Vagina (tissue), 2 donors: ENCODE data around the gene ZNF844. TPM values are rescaled to one million over a fixed set of nuclear protein-coding genes. Genes with fewer than 3 reads are reported as not detected.

Experiments used
- DNase-seq, 2 donors: peaks; one replicate each; pipeline ENCODE4 v3.0.0-alpha.2; 2017; ENCODE audit errors: extremely low spot score in 2 of 2
- H3K27ac ChIP-seq: fragments of 200-600 bp; sonication (generic); one replicate; pipeline ENCODE4 v1.5.1; 2019
- H3K27me3 ChIP-seq: fragments of 200-600 bp; sonication (generic); one replicate; pipeline ENCODE4 v1.5.1; 2019
- H3K36me3 ChIP-seq, 2 donors: fragments of 200-600 bp; sonication (generic); one replicate each; pipeline ENCODE4 v1.5.1; 2017 to 2019
- H3K4me1 ChIP-seq: fragments of 200-600 bp; sonication (generic); one replicate; pipeline ENCODE4 v1.5.1; 2019
- H3K4me3 ChIP-seq, 2 donors: fragments of 200-600 bp; sonication (generic); 1 replicate in 1 of 2; 2 replicates in 1 of 2; pipeline ENCODE4 v1.5.1; 2016 to 2019
- H3K9me3 ChIP-seq: fragments of 200-600 bp; sonication (generic); one replicate; pipeline ENCODE4 v1.5.1; 2019
- CTCF ChIP-seq, 3 experiments: fragments of 450-650 bp in 2 of 3; fragments of 200-600 bp in 1 of 3; sonication (generic) in 1 of 3; IDR thresholded peaks; one replicate each; pipeline ENCODE4 v1.5.1; 2017 to 2019; ENCODE audit warnings: antibody characterized with exemption in 3 of 3, mild to moderate bottlenecking in 2 of 3, moderate library complexity in 2 of 3
- POLR2A ChIP-seq, 2 donors: fragments of 450-650 bp; IDR thresholded peaks; one replicate each; pipeline ENCODE4 v1.6.1; 2017; ENCODE audit warnings: antibody characterized with exemption in 2 of 2, mild to moderate bottlenecking in 2 of 2, moderate library complexity in 2 of 2
- POLR2AphosphoS5 ChIP-seq, 2 donors: sonication (generic); formaldehyde crosslinking; IDR thresholded peaks; one replicate each; pipeline ENCODE4 v1.9.0; 2017; ENCODE audit warnings: antibody characterized with exemption in 2 of 2, mild to moderate bottlenecking in 2 of 2, low read depth in 1 of 2; ENCODE audit not compliant: insufficient read depth in 1 of 2
- intact Hi-C: fragments of 100-400 bp; cut with DNase I; formaldehyde crosslinking; loops from one replicate; pipeline ENCODE4 v1.15.1; 2023
- total RNA-seq: library from RNA; depleted of rRNA; stranded (reverse); fragments of >200 nt; gene quantifications from one replicate; pipeline ENCODE4 v1.2.3, GENCODE V29; 2016

ZNF844 gene
- 7.4 TPM for total RNA-seq

- Histone ChIP-seq H3K4me3 (peak within 1 kb of the TSS; percentile 76 to 97), H3K4me1 (peaks cover 5% of the 10 kb centered on the region), H3K36me3 (peaks cover 0 to 18% of the 10 kb centered on the region in 2 donors), H3K27ac (peak within 1 kb of the TSS; percentile 92), H3K9me3 (peaks cover 11% of the 10 kb centered on the region), H3K27me3 (no peaks in the 10 kb centered on the region)
- TF ChIP-seq CTCF (IDR thresholded peaks at IDR 0.05), result no peak
- peak; percentile 60 to 61 for TF ChIP-seq POLR2A (IDR thresholded peaks at IDR 0.05)
- TF ChIP-seq POLR2AphosphoS5 (IDR thresholded peaks at IDR 0.05; ENCODE audit: insufficient read depth in 1 of 2, low read depth in 1 of 2), result peak; percentile 91 to 95
- intact Hi-C loops, result loop anchor here (5.0 kb wide), 1 partner anchor 77 kb away; the partner anchor contains the start of gene ZNF20
- DNase-seq, result peak in 1 of 2 donors; percentile 94
Observed at GRCh38 chr19:12064590-12065538, at the start of gene ZNF844. Gene ZNF844 (plus strand): TSS chr19:12064731. CDS start chr19:12064874, 143 bp downstream.

- H3K4me1 ChIP-seq, result no peaks in the 10 kb centered on the region
- H3K4me3 ChIP-seq, result no peak overlapping the region
- no peak overlapping the region for H3K27ac ChIP-seq
- intact Hi-C loops, result no loop called here
- peaks cover 57% of the 10 kb centered on the region for H3K9me3 ChIP-seq
- no peak for TF ChIP-seq CTCF (IDR thresholded peaks at IDR 0.05)
- no peak for TF ChIP-seq POLR2A (IDR thresholded peaks at IDR 0.05)
- no peak for TF ChIP-seq POLR2AphosphoS5 (IDR thresholded peaks at IDR 0.05; ENCODE audit: insufficient read depth in 1 of 2, low read depth in 1 of 2)
- H3K36me3 ChIP-seq, result peaks cover 0 to 67% of the 10 kb centered on the region in 2 donors
- H3K27me3 ChIP-seq, result no peaks in the 10 kb centered on the region
- DNase-seq, result no peak
Observed at GRCh38 chr19:12015015-12015752, 49.3 kb upstream of the ZNF844 start.

- Histone ChIP-seq H3K27ac (no peak overlapping the region), H3K36me3 (peaks cover 0 to 67% of the 10 kb centered on the region in 2 donors), H3K4me3 (no peak overlapping the region), H3K27me3 (no peaks in the 10 kb centered on the region), H3K9me3 (peaks cover 57% of the 10 kb centered on the region), H3K4me1 (no peaks in the 10 kb centered on the region)
- no peak for DNase-seq
- intact Hi-C loops, result no loop called here
- TF ChIP-seq CTCF (IDR thresholded peaks at IDR 0.05), result no peak
- TF ChIP-seq POLR2A (IDR thresholded peaks at IDR 0.05), result no peak
- no peak for TF ChIP-seq POLR2AphosphoS5 (IDR thresholded peaks at IDR 0.05; ENCODE audit: insufficient read depth in 1 of 2, low read depth in 1 of 2)
Observed at GRCh38 chr19:12015753-12016116, 48.8 kb upstream of the ZNF844 start.

GRCh38 chr19:12034198-12034597, 30.3 kb upstream of the ZNF844 start:
- H3K4me3 ChIP-seq, result peak overlapping the region in 1 of 2 donors; percentile 96
- intact Hi-C loops, result no loop called here
- no peak overlapping the region for H3K27ac ChIP-seq

More at GRCh38 chr19:12034198-12034597, 30.3 kb upstream of the ZNF844 start:
- H3K9me3 ChIP-seq, result no peaks in the 10 kb centered on the region
- H3K36me3 ChIP-seq, result peaks cover 0 to 7% of the 10 kb centered on the region in 2 donors
- no peak for DNase-seq
- no peak for TF ChIP-seq POLR2A (IDR thresholded peaks at IDR 0.05)
- TF ChIP-seq POLR2AphosphoS5 (IDR thresholded peaks at IDR 0.05; ENCODE audit: insufficient read depth in 1 of 2, low read depth in 1 of 2), result no peak
- TF ChIP-seq CTCF (IDR thresholded peaks at IDR 0.05), result no peak
- H3K4me1 ChIP-seq, result peaks cover 30% of the 10 kb centered on the region
- no peaks in the 10 kb centered on the region for H3K27me3 ChIP-seq
